Lung (tissue), 12 donors: ENCODE data around the gene TSPYL1. TPM values are rescaled to one million over a fixed set of nuclear protein-coding genes. Genes with fewer than 3 reads are reported as not detected.

Experiments used
- ATAC-seq: fragments of 200-7000 bp; cut with Tn5 transposase; one replicate; pipeline ENCODE4 v1.9.1; 2020; ENCODE audit warnings: moderate number of reproducible peaks; ENCODE audit not compliant: insufficient read depth, low FRiP score
- DNase-seq, 3 donors: peaks; one replicate each; pipeline ENCODE4 v3.0.0-alpha.2; 2013 to 2017
- H3K27ac ChIP-seq, 2 donors: one replicate each; pipeline ENCODE4 v1.5.1; 2013; ENCODE audit warnings: mild to moderate bottlenecking in 2 of 2, moderate library complexity in 2 of 2, control low read depth in 1 of 2, inconsistent platforms in 1 of 2, low read depth in 1 of 2, low read length in 1 of 2
- H3K27me3 ChIP-seq, 3 donors: one replicate each; pipeline ENCODE4 v1.5.1; 2013; ENCODE audit warnings: low read length in 2 of 3; ENCODE audit not compliant: control insufficient read depth in 3 of 3, insufficient read depth in 3 of 3
- H3K36me3 ChIP-seq, 4 donors: one replicate each; pipeline ENCODE4 v1.5.1; 2013; ENCODE audit warnings: low read length in 4 of 4, mild to moderate bottlenecking in 1 of 4, moderate library complexity in 1 of 4; ENCODE audit not compliant: control insufficient read depth in 4 of 4, insufficient read depth in 4 of 4
- H3K4me1 ChIP-seq, 5 donors: one replicate each; pipeline ENCODE4 v1.5.1; 2013; ENCODE audit warnings: low read length in 5 of 5, mild to moderate bottlenecking in 2 of 5, moderate library complexity in 1 of 5; ENCODE audit not compliant: control insufficient read depth in 5 of 5, insufficient read depth in 5 of 5
- H3K4me3 ChIP-seq: one replicate; pipeline ENCODE4 v1.5.1; 2013; ENCODE audit warnings: mild to moderate bottlenecking, control low read depth, moderate library complexity
- H3K9ac ChIP-seq, 2 donors: one replicate each; pipeline ENCODE4 v1.5.1; 2013; ENCODE audit warnings: low read length in 2 of 2, control low read depth in 1 of 2; ENCODE audit not compliant: insufficient read depth in 1 of 2
- H3K9me3 ChIP-seq, 4 donors: one replicate each; pipeline ENCODE4 v1.5.1; 2013; ENCODE audit warnings: low read length in 3 of 4, mild to moderate bottlenecking in 1 of 4, moderate library complexity in 1 of 4; ENCODE audit not compliant: control insufficient read depth in 4 of 4, insufficient read depth in 3 of 4
- WGBS, 2 donors: extraction: QIAGEN DNeasy Blood & Tissue Kit; methylation state at CpG; one replicate each; pipeline ENCODE4 v1.1.7; 2013; 5-methylcytosine and 5-hydroxymethylcytosine counted together
- polyA plus RNA-seq, 2 donors: library from polyadenylated mRNA; stranded (reverse); fragments of 200-250 nt; gene quantifications; one replicate each; pipeline ENCODE4 v1.2.1, GENCODE V29; 2013
- total RNA-seq, 2 donors: library from RNA; depleted of rRNA in 1 of 2; stranded (reverse); fragments of >200 nt in 1 of 2; gene quantifications; one replicate each; pipeline ENCODE4 v1.2.1, GENCODE V29; 2014 to 2021
- TF ChIP-seq, protein P1 (sequence below): IDR thresholded peaks from 2 replicates; pipeline ENCODE4 v1.5.1; 2012; ENCODE audit warnings: mild to moderate bottlenecking; ENCODE audit errors: control extremely low read depth, extremely low read depth
- donor health status: control.
- donor health status: control.
- donor health status: Bipolar disorder and iron deficiency.
- donor health status: healthy.
- donor health status: DM: yes; HTN: yes; CAD: no.

Gene TSPYL1
- total and polyA plus RNA-seq, 4 donors: 16.3 to 68.8 (median 46.4) TPM

DNA sequence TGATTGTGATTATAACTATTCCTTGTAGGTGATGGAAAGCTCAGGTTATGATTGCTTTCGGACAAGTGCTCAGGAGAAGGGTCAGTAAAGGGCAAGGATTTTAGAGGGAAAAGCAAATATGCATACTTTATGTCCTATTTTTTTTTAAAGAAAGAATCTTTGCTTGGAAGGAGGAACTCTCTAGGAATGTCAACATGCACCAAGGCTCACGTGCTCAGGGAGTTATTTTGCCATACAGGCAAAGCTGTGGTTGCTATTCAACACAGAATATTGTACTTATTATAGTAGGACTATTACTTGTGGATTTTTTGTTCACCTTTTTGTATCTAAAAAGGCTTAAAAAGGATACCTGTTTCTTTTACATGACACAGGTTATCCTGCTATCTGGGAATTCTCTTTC lies 3.0 kb upstream of the TSPYL1 start:
- no peak overlapping the region for H3K4me3 ChIP-seq
- DNase-seq (peak in 2 of 3 donors; percentile 19 to 20), ATAC-seq (no peak)
- no peaks in the 10 kb centered on the region for H3K27me3 ChIP-seq
- H3K27ac ChIP-seq: no peak overlapping the region
- 55 to 59% methylated on average over 2 of the region's 2 CpGs for WGBS, 2 donors
- peak overlapping the region in 1 of 2 donors; percentile 32 for H3K9ac ChIP-seq
- TF ChIP-seq, protein P1, sequence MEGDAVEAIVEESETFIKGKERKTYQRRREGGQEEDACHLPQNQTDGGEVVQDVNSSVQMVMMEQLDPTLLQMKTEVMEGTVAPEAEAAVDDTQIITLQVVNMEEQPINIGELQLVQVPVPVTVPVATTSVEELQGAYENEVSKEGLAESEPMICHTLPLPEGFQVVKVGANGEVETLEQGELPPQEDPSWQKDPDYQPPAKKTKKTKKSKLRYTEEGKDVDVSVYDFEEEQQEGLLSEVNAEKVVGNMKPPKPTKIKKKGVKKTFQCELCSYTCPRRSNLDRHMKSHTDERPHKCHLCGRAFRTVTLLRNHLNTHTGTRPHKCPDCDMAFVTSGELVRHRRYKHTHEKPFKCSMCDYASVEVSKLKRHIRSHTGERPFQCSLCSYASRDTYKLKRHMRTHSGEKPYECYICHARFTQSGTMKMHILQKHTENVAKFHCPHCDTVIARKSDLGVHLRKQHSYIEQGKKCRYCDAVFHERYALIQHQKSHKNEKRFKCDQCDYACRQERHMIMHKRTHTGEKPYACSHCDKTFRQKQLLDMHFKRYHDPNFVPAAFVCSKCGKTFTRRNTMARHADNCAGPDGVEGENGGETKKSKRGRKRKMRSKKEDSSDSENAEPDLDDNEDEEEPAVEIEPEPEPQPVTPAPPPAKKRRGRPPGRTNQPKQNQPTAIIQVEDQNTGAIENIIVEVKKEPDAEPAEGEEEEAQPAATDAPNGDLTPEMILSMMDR: no peak
- H3K9me3 ChIP-seq: no peaks in the 10 kb centered on the region
- peaks cover 5 to 20% (median 14%) of the 10 kb centered on the region in 5 donors for H3K4me1 ChIP-seq
- peaks cover 0 to 18% (median 4%) of the 10 kb centered on the region in 4 donors for H3K36me3 ChIP-seq

GRCh38 chr6:116280933-116281316 lies 1.2 kb upstream of the TSPYL1 start:
- TF ChIP-seq, protein P1: no peak
- H3K27ac ChIP-seq: peak overlapping the region in 1 of 2 donors; percentile 60
- H3K4me1 ChIP-seq: peaks cover 5 to 31% (median 14%) of the 10 kb centered on the region in 5 donors
- WGBS, 2 donors: 90 to 92% methylated on average over 5 of the region's 5 CpGs
- H3K36me3 ChIP-seq: peaks cover 0 to 22% (median 7%) of the 10 kb centered on the region in 4 donors
- H3K4me3 ChIP-seq: no peak overlapping the region
- peak overlapping the region; percentile 87 to 100 for H3K9ac ChIP-seq
- H3K9me3 ChIP-seq: no peaks in the 10 kb centered on the region
- DNase-seq (no peak), ATAC-seq (no peak)
- H3K27me3 ChIP-seq: no peaks in the 10 kb centered on the region

DNA sequence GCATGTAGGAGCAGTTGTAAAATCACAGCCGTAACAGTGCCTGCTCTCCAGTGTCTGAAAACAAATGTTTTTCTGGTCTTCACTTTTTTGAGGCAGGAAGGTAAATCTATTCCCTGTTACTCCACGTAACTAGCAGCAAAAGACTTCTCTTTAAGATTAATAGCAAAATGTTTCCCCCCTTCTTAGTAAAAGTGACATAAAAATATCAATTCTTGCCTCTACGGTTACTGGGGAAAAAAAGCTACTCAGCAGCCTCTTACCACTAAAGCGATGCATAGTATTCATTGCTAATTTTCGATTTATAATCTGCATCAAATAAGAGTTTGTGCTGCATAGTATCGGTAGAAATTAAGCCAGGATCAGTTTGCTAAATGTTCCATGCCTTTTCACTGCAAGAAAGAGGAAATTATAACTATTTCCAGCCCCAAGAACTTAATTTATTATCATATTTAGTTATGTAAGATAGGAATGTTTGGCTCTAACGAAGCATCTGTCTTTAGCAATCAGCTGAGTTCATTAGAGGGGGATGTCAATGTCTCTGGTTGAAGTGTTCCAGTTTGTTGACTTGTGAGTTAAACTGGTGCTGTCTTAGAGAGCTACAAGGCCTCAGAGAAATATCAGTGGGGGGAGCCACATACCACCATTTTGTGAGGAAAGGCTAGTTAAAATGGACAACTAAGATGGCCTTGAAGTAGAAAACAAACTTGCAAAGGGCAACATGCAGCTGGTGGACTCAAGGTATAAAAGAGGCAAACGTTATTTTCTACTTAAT lies 617 bp upstream of the TSPYL1 start:
- WGBS, 2 donors: 14% methylated on average over 8 of the region's 8 CpGs
- no peak for ATAC-seq
- H3K27me3 ChIP-seq: no peaks in the 10 kb centered on the region

More for the DNA sequence above, 617 bp upstream of the TSPYL1 start:
- no peaks in the 10 kb centered on the region for H3K9me3 ChIP-seq
- H3K9ac ChIP-seq: peak overlapping the region; percentile 87 to 100
- peaks cover 0 to 25% (median 7%) of the 10 kb centered on the region in 4 donors for H3K36me3 ChIP-seq
- peak; percentile 38 to 74 (median 66) for DNase-seq
- TF ChIP-seq, protein P1: no peak
- H3K27ac ChIP-seq: peak overlapping the region; percentile 88 to 100
- H3K4me3 ChIP-seq: peak overlapping the region; percentile 61
- H3K4me1 ChIP-seq: peaks cover 5 to 35% (median 14%) of the 10 kb centered on the region in 5 donors
